GM21423 (cell line): ENCODE results near the gene PRKAR1B.
"Not testable (repeated sequence)": the region's sequence is repeated elsewhere in the genome, so short reads cannot be mapped to it uniquely, and the experiment has no call there.

Source experiments
- ATAC-seq: cut with Tn5 transposase; IDR thresholded peaks from one replicate; pipeline ENCODE4 v1.9.1; 2021; ENCODE audit warnings: mild to moderate bottlenecking, moderate library complexity; ENCODE audit not compliant: unreplicated experiment

PRKAR1B gene

GRCh38 chr7:651032-651728, 75.9 kb downstream of the PRKAR1B start:
- no peak for ATAC-seq

- ATAC-seq: no peak
Measured at GRCh38 chr7:650339-651031, 76.6 kb downstream of the PRKAR1B start.

GRCh38 chr7:646951-647350, 80.1 kb downstream of the PRKAR1B start:
- ATAC-seq: no peak

- no peak for ATAC-seq
Measured at GRCh38 chr7:646487-646886, 80.6 kb downstream of the PRKAR1B start.

GRCh38 chr7:645606-646005, 81.5 kb downstream of the PRKAR1B start:
- no peak for ATAC-seq

- ATAC-seq: no peak
Measured at GRCh38 chr7:644381-645305, 82.4 kb downstream of the PRKAR1B start.

- no peak for ATAC-seq
Measured at GRCh38 chr7:641966-642365, 85.1 kb downstream of the PRKAR1B start.

GRCh38 chr7:641269-641671, 85.8 kb downstream of the PRKAR1B start:
- ATAC-seq: no peak

- no peak for ATAC-seq
Measured at GRCh38 chr7:638256-639011, 88.6 kb downstream of the PRKAR1B start.

GRCh38 chr7:637826-638225, 89.3 kb downstream of the PRKAR1B start:
- no peak for ATAC-seq

- no peak for ATAC-seq
Measured at GRCh38 chr7:636396-636795, 90.7 kb downstream of the PRKAR1B start.

- not testable (repeated sequence) for ATAC-seq
Measured at GRCh38 chr7:635687-636382, 91.2 kb downstream of the PRKAR1B start.

- no peak for ATAC-seq
Measured at GRCh38 chr7:635227-635626, 91.9 kb downstream of the PRKAR1B start.

- ATAC-seq: no peak
Measured at GRCh38 chr7:633381-634018, 93.6 kb downstream of the PRKAR1B start.

- ATAC-seq: no peak
Measured at GRCh38 chr7:632831-633210, 94.3 kb downstream of the PRKAR1B start.

GRCh38 chr7:631964-632830, 94.9 kb downstream of the PRKAR1B start:
- ATAC-seq: no peak

GRCh38 chr7:631291-631711, 95.8 kb downstream of the PRKAR1B start:
- ATAC-seq: no peak

GRCh38 chr7:630539-630938, 96.5 kb downstream of the PRKAR1B start:
- no peak for ATAC-seq

GRCh38 chr7:630111-630511, 97.0 kb downstream of the PRKAR1B start:
- ATAC-seq: no peak
